Neural progenitor cell (in vitro differentiated cells): ENCODE data around the gene GPR142.

Experiments used
- EZH2phosphoT487 ChIP-seq: fragments of 200-600 bp; sonication (generic); IDR thresholded peaks from 2 replicates; pipeline ENCODE4 v1.6.1; 2017; ENCODE audit warnings: antibody characterized with exemption
- TF ChIP-seq, protein P1 (sequence below): fragments of 200-600 bp; sonication (generic); IDR thresholded peaks from 2 replicates; pipeline ENCODE4 v1.5.1; 2017; ENCODE audit warnings: antibody characterized with exemption, mild to moderate bottlenecking

DNA sequence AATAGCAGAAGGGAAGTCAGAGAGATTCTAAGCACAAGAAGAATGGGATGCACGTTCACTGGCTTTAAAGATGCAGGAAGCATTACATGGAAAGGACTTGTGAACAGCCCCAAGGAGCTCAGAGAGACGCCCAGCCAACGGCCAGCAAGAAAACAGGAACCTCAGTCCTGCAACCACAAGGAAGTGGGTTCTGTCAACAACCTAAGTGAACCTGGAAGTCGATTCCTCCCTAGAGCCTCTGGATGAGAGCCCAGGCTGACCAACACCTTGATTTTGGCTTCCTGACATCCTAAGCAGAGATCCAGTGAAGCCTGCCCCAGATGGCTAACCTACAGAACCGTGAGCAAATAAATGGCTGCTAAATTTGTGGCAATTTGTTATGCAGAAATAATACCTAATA, 24.5 kb downstream of the GPR142 start:
- TF ChIP-seq, protein P1, sequence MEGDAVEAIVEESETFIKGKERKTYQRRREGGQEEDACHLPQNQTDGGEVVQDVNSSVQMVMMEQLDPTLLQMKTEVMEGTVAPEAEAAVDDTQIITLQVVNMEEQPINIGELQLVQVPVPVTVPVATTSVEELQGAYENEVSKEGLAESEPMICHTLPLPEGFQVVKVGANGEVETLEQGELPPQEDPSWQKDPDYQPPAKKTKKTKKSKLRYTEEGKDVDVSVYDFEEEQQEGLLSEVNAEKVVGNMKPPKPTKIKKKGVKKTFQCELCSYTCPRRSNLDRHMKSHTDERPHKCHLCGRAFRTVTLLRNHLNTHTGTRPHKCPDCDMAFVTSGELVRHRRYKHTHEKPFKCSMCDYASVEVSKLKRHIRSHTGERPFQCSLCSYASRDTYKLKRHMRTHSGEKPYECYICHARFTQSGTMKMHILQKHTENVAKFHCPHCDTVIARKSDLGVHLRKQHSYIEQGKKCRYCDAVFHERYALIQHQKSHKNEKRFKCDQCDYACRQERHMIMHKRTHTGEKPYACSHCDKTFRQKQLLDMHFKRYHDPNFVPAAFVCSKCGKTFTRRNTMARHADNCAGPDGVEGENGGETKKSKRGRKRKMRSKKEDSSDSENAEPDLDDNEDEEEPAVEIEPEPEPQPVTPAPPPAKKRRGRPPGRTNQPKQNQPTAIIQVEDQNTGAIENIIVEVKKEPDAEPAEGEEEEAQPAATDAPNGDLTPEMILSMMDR, result no peak
- no peak for TF ChIP-seq EZH2phosphoT487
